GM19324 (cell line): Measurements from ENCODE around the gene C2orf92.
"Not testable (repeated sequence)": the region's sequence is repeated elsewhere in the genome, so short reads cannot be mapped to it uniquely, and the experiment has no call there.

ENCODE experiments used
- ATAC-seq: cut with Tn5 transposase; IDR thresholded peaks from one replicate; pipeline ENCODE4 v1.9.1; 2021; ENCODE audit warnings: mild to moderate bottlenecking, moderate library complexity; ENCODE audit not compliant: unreplicated experiment, low FRiP score

C2orf92 gene

DNA sequence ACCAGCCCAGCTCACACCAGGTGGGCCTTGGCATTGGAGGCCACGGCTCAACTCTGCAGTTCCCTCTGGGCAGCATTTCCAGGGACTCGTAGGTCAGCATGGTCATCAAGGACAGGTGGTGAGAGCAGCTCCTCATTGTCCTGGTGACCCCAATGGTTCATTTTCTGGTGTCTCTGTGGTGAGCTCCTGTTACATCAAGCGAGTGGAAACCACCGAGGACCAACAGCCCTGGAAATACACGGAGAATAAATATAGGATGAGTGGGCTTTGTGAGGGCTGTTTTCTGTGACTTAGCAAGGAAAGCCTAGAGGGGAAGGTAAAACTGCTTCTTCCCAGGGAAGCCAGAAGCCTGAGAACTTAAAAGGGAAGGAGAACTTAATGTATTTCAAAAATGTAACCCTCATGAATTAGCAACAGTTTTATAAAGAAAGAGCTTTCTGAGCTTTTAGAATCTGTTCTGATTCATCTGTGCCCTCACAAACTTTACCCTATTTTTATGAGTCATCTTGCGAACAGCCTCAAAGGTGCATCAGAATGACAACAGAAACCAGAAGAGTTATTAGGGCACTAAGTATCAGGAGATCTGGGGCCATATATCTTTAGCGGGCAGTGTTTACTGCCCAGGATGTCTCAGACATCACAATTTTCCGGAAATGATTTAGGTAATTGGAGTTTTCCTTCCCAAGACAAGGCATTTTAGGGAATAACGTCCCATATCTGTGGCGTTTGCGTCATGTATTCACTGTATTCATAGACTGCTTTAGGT is 18.7 kb downstream of the C2orf92 start:
- no peak for ATAC-seq

GRCh38 chr2:97691166-97691565 is 21.7 kb downstream of the C2orf92 start:
- no peak for ATAC-seq

- ATAC-seq: no peak
Measured at GRCh38 chr2:97693476-97693875, 24.0 kb downstream of the C2orf92 start.

- no peak for ATAC-seq
Measured at GRCh38 chr2:97695744-97696143, 26.2 kb downstream of the C2orf92 start.

- ATAC-seq: no peak
Measured at GRCh38 chr2:97697252-97698235, 28.0 kb downstream of the C2orf92 start.

DNA sequence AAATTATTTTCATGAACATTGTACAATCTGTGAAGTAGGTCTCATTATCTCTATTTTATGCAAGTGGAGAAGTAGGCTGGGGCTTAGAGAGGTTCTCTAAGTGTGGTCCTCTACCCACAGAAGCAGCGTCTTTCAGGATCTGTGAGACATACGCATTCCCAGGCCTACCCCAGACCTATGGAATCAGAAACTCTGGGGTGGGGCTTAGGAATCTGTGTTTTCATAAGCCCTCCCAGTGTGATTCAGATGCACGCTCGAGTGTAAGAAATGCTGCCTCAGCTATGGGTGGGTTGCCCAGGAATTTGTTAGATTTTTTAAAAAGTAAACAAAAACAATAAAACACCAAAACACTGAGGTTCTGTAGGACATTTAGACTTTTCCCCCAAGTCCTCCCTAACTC is 29.0 kb downstream of the C2orf92 start:
- no peak for ATAC-seq

DNA sequence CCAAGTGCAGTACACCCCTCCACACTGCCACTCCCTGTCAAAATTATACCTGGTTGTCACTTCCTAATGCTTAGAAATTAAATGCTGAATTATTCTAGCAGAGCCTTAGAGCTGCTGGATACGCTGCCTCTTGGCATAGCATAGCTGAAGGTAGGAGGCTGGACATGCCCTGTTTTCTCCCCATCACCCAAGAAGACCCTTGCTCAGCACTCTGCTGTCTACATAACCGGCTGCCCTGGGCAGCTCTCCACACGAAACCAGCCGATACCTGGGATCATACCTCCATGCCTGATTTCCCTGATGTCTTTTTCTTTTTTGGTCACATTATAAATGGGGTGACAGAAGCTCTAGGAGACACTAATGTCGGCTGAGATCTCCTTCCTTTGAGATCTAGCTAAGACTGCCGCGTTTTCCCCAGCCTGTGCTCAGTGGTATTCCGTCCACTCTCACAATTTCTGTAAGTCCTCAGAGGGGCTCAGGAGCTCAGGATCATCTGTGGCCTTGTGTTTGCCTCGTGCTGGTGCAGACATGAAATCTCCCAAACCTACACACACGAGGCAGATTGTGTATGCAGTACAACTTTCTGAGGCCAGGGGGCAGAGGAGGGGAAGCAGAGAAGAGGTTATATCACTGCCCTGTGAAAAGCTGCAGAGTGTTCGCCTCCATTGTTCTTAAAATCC is 30.4 kb downstream of the C2orf92 start:
- ATAC-seq: no peak

- no peak for ATAC-seq
Measured at GRCh38 chr2:97701186-97701585, 31.7 kb downstream of the C2orf92 start.

DNA sequence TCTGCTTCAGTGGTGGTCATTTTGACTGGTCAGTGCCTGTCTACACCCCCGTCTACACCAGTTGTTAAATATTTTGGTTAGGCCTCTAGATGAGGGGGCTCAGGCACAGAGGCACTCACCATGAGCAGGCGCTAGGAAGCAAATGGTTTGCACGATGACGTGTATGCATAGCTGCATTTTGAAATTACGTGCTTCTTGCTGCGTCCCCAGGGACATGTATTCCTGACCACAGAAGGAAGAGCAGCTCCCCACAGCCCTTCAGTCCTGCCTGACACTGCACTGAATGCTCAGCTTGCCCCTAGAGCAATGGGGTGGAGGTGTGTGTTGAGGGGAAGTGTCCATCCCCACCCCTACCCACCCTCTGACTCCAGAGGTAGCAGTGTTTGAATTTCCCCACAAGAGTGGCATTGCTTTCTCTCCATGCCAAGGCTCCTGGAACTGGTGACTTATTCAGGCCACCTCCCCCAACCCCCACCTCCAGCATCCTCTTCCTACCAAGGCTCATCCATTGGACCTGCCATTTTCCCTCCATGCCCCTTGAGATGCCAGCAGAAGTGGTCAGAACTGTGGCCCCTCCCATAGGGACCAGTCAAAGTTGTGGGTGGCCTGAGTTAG is 32.4 kb downstream of the C2orf92 start:
- ATAC-seq: no peak

GRCh38 chr2:97702731-97703470 is 33.4 kb downstream of the C2orf92 start:
- no peak for ATAC-seq

- ATAC-seq: no peak
Measured at GRCh38 chr2:97703741-97704140, 34.2 kb downstream of the C2orf92 start.

GRCh38 chr2:97704989-97705388 is 35.5 kb downstream of the C2orf92 start:
- ATAC-seq: no peak

DNA sequence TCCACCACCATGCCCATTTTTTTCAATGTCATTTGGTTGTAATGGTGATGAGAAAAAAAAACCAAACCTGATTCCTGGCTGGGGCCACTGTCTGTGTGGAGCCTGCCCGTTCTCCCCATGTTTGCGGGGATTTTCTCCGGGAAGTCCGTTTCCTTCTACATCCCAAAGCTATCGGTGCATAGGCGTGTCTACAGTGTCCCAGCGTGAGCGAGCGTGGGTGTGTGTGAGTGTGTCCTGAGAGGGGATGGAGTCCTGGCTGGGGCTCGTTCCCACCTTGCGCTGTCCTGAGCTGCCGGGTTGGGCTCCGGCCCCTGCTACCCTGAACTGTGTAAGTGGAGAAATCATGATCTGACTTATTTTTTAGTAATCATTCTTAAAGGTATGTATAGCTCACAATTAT is 36.6 kb downstream of the C2orf92 start:
- no peak for ATAC-seq

GRCh38 chr2:97706708-97707345 is 37.3 kb downstream of the C2orf92 start:
- ATAC-seq: no peak

GRCh38 chr2:97707362-97708047 is 38.0 kb downstream of the C2orf92 start:
- ATAC-seq: no peak

DNA sequence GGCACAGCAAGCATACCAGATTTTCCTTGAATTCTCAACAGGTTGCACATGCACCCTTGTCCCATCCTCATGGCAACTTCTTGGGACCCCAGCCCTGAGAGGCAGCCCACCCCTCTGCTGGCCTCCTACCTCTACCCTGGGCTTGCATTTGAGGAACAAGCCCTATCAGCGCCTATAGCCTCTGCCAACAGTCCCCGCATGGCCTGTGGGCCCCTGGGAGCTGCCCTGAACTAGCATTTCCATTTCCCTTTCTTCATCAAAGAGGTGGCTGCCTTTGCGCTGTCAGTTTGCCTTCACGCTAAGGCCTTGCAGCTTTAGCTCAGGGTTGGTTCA is 38.5 kb downstream of the C2orf92 start:
- ATAC-seq: no peak

DNA sequence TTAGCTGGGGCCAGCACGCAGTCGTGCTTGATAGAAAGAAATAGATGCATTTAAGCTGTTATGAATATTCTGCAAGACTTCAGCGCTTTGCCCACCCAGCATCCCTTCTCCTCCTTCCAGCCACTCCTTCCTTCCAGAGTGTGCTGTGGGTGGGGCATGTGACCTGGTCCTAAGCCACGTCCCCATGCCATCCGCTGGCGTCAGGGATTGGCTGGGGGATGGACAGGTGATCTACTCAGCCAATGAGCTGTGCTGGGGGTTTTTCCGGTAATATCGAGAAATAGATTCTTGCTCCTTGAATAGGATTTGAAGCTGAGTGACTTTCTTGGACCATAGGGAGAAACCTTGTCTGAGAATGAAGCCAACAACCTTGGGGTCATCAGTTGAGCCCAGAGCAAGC is 39.1 kb downstream of the C2orf92 start:
- ATAC-seq: no peak

DNA sequence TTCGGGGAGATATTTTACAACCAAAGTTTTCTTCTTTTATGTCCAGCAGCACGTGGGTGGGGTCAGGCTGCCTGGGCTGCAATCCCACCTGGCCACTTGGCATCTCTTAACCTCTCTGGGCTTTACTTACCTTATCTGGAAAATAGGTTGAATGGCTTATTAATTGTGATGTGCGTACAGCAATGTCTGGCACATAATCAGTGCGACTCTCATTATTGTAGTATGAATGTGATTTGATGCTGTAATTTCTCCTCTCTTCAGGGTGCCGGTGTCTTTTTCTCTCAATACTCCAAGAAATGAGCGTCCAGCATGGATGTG is 41.8 kb downstream of the C2orf92 start:
- no peak for ATAC-seq

DNA sequence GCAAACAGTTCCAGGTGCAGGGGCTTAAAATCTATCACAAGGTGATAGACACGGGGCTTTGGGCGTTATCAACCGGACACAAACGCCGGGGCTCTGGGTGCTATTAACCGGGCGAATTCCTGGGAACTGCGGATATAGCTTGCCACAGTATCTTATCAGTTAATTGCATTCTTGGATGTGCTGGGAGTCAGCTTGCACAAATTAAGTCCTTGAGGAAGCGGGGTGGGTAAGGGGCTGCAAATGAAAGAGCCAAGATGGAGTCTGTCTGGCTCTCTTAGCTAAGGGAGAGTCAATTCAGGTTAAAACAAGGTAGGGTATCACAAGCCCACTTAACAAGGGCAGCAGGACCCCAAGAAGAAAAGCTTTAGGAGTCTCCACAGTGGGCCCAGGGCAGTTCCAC is 42.7 kb downstream of the C2orf92 start:
- ATAC-seq: not testable (repeated sequence)
